Transverse colon (tissue), 3 donors: ENCODE data around the gene KRTAP10-1.

Experiments
- CTCF ChIP-seq, 5 experiments: fragments of 200-600 bp in 3 of 5; fragments of 450-650 bp in 2 of 5; sonication (generic) in 3 of 5; IDR thresholded peaks; 1 replicate in 2 of 5; 2 replicates in 3 of 5; pipeline ENCODE4 v1.5.1; 2016 to 2017; ENCODE audit warnings: antibody characterized with exemption in 5 of 5, inconsistent platforms in 3 of 5, mild to moderate bottlenecking in 2 of 5, moderate library complexity in 1 of 5
- EP300 ChIP-seq: sonication (generic); formaldehyde crosslinking; IDR thresholded peaks from one replicate; pipeline ENCODE4 v1.6.1; 2017; ENCODE audit warnings: antibody characterized with exemption, low read depth
- POLR2A ChIP-seq: fragments of 450-650 bp; IDR thresholded peaks from one replicate; pipeline ENCODE4 v1.6.1; 2016; ENCODE audit warnings: antibody characterized with exemption, mild to moderate bottlenecking, moderate library complexity

GRCh38 chr21:44521928-44522752 lies 17.9 kb downstream of the KRTAP10-1 start:
- TF ChIP-seq CTCF (IDR thresholded peaks at IDR 0.05) (no peak), POLR2A (no peak), EP300 (no peak)
